NCI-H774 (cell line): ENCODE measurements around the gene EZH2.

Experiments used
- DNase-seq: peaks from one replicate; lab custom pipeline; 2025; lab: John Stamatoyannopoulos, UW

Gene EZH2

GRCh38 chr7:148898845-148899484 is 14.9 kb upstream of the EZH2 start:
- DNase-seq: no peak

GRCh38 chr7:148894591-148894990 is 10.5 kb upstream of the EZH2 start:
- no peak for DNase-seq

GRCh38 chr7:148893071-148893470 is 9.0 kb upstream of the EZH2 start:
- DNase-seq: no peak

GRCh38 chr7:148888300-148888699 is 4.2 kb upstream of the EZH2 start:
- no peak for DNase-seq

- DNase-seq: no peak
These were observed 2.8 kb upstream of the EZH2 start for GRCh38 chr7:148886844-148887243.

- DNase-seq: peak; percentile 93
These were observed 370 bp upstream of the EZH2 start for GRCh38 chr7:148884299-148885022.

- DNase-seq: no peak
These were observed 634 bp downstream of the EZH2 start for GRCh38 chr7:148883266-148884048.

- DNase-seq: no peak
These were observed 1.2 kb downstream of the EZH2 start for GRCh38 chr7:148882841-148883265.

GRCh38 chr7:148882192-148882591 is 1.9 kb downstream of the EZH2 start:
- DNase-seq: no peak

- no peak for DNase-seq
These were observed 5.8 kb downstream of the EZH2 start for GRCh38 chr7:148878317-148878716.

GRCh38 chr7:148877517-148877916 is 6.6 kb downstream of the EZH2 start:
- no peak for DNase-seq

GRCh38 chr7:148872188-148872587 is 11.9 kb downstream of the EZH2 start:
- DNase-seq: no peak

- no peak for DNase-seq
These were observed 12.5 kb downstream of the EZH2 start for GRCh38 chr7:148871551-148871950.

- DNase-seq: no peak
These were observed 13.1 kb downstream of the EZH2 start for GRCh38 chr7:148871030-148871429.

- no peak for DNase-seq
These were observed 15.8 kb downstream of the EZH2 start for GRCh38 chr7:148868378-148868674.

- DNase-seq: no peak
These were observed 16.3 kb downstream of the EZH2 start for GRCh38 chr7:148867596-148868377.

GRCh38 chr7:148866362-148866761 is 17.7 kb downstream of the EZH2 start:
- no peak for DNase-seq

GRCh38 chr7:148865283-148865682 is 18.8 kb downstream of the EZH2 start:
- no peak for DNase-seq

- no peak for DNase-seq
These were observed 20.8 kb downstream of the EZH2 start for GRCh38 chr7:148863324-148863723.

GRCh38 chr7:148862481-148862880 is 21.6 kb downstream of the EZH2 start:
- no peak for DNase-seq

GRCh38 chr7:148858489-148858888 is 25.6 kb downstream of the EZH2 start:
- DNase-seq: no peak

- DNase-seq: no peak
These were observed 27.2 kb downstream of the EZH2 start for GRCh38 chr7:148856891-148857290.

- DNase-seq: no peak
These were observed 27.6 kb downstream of the EZH2 start for GRCh38 chr7:148856578-148856881.
